Upper lobe of left lung (tissue), 6 donors: Measurements from ENCODE around the gene SND1. TPM values are rescaled to one million over a fixed set of nuclear protein-coding genes. Genes with fewer than 3 reads are reported as not detected.

Experiments
- ATAC-seq, 2 donors: fragments of 200-7000 bp; cut with Tn5 transposase; one replicate each; pipeline ENCODE4 v1.9.1; 2022; ENCODE audit warnings: mild to moderate bottlenecking in 2 of 2, moderate library complexity in 2 of 2; ENCODE audit not compliant: low FRiP score in 2 of 2
- DNase-seq, 2 donors: peaks; one replicate each; pipeline ENCODE4 v3.0.0-alpha.2; 2019 to 2020
- H3K27ac ChIP-seq, 4 donors: fragments of 200-600 bp; sonication (generic); one replicate each; pipeline ENCODE4 v1.5.1; 2016 to 2019
- H3K27me3 ChIP-seq, 4 donors: fragments of 200-600 bp; sonication (generic); one replicate each; pipeline ENCODE4 v1.5.1; 2017 to 2019
- H3K36me3 ChIP-seq, 4 donors: fragments of 200-600 bp; sonication (generic); one replicate each; pipeline ENCODE4 v1.5.1; 2016 to 2019
- H3K4me1 ChIP-seq, 4 donors: fragments of 200-600 bp; sonication (generic); one replicate each; pipeline ENCODE4 v1.5.1; 2018 to 2019
- H3K4me3 ChIP-seq, 4 donors: fragments of 200-600 bp; sonication (generic); one replicate each; pipeline ENCODE4 v1.5.1; 2017 to 2019; ENCODE audit warnings: mild to moderate bottlenecking in 2 of 4, moderate library complexity in 1 of 4
- H3K9me3 ChIP-seq, 4 donors: fragments of 200-600 bp; sonication (generic); one replicate each; pipeline ENCODE4 v1.5.1; 2018 to 2019
- EP300 ChIP-seq, 4 donors: sonication (generic); formaldehyde crosslinking; IDR thresholded peaks; one replicate each; pipeline ENCODE4 v1.5.1; 2017; ENCODE audit warnings: antibody characterized with exemption in 4 of 4, control low read depth in 2 of 4
- POLR2A ChIP-seq, 4 donors: fragments of 450-650 bp; IDR thresholded peaks; one replicate each; pipeline ENCODE4 v1.5.1; 2016 to 2017; ENCODE audit warnings: antibody characterized with exemption in 4 of 4, mild to moderate bottlenecking in 2 of 4
- POLR2AphosphoS5 ChIP-seq, 2 donors: sonication (generic); formaldehyde crosslinking; IDR thresholded peaks; one replicate each; pipeline ENCODE4 v1.5.1; 2017; ENCODE audit warnings: antibody characterized with exemption in 2 of 2
- WGBS, 2 donors: methylation state at CpG; one replicate each; pipeline ENCODE4 v1.1.5; 2017 to 2018; 5-methylcytosine and 5-hydroxymethylcytosine counted together
- total RNA-seq, 6 donors: library from RNA; depleted of rRNA in 4 of 6; stranded (reverse); fragments of >200 nt in 4 of 6; gene quantifications; one replicate each; pipeline versions ENCODE4 v1.1.0 to v1.2.1, GENCODE V29; 2016 to 2021
- TF ChIP-seq, protein P1 (sequence below), 6 experiments: fragments of 450-650 bp in 4 of 6; fragments of 200-600 bp in 2 of 6; sonication (generic) in 2 of 6; IDR thresholded peaks; one replicate each; pipeline ENCODE4 v1.5.1; 2016 to 2019; ENCODE audit warnings: antibody characterized with exemption in 6 of 6
- donor health status: DM: no; HTN: no; CAD: no; lungs with moderate emphysema.
- donor health status: DM: no; HTN: yes; CAD: no; lungs with severe emphysema.

Gene SND1
- total RNA-seq, 6 donors from 2014 or later: 107 to 167 (median 121) TPM

DNA sequence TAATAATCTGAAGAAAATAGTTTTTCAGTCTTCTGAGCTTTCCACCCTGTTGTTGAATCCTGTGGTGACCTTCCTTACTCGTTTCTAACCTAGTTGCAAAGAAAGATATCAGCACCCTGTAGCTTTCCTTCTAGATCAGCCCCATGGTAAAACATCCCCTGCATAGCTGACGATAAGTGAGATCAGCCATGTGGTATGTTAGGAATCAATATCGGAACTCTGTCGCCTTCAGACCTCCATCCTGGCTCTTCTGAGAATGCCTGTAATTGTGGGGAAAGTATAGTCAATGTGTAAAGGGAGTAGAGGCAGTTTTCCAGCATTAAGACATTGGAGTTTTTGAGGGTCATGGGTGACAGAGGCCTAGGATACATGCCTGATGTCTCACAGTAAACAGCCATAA is 227.4 kb downstream of the SND1 start:
- Histone ChIP-seq H3K27ac (no peak overlapping the region), H3K27me3 (no peaks in the 10 kb centered on the region), H3K36me3 (no peaks in the 10 kb centered on the region), H3K9me3 (no peaks in the 10 kb centered on the region), H3K4me3 (no peak overlapping the region), H3K4me1 (peaks cover 7 to 22% (median 15%) of the 10 kb centered on the region in 4 donors)
- TF ChIP-seq POLR2A (IDR thresholded peaks at IDR 0.05) (no peak), POLR2AphosphoS5 (IDR thresholded peaks at IDR 0.05) (no peak), EP300 (IDR thresholded peaks at IDR 0.05) (no peak)
- TF ChIP-seq, protein P1, sequence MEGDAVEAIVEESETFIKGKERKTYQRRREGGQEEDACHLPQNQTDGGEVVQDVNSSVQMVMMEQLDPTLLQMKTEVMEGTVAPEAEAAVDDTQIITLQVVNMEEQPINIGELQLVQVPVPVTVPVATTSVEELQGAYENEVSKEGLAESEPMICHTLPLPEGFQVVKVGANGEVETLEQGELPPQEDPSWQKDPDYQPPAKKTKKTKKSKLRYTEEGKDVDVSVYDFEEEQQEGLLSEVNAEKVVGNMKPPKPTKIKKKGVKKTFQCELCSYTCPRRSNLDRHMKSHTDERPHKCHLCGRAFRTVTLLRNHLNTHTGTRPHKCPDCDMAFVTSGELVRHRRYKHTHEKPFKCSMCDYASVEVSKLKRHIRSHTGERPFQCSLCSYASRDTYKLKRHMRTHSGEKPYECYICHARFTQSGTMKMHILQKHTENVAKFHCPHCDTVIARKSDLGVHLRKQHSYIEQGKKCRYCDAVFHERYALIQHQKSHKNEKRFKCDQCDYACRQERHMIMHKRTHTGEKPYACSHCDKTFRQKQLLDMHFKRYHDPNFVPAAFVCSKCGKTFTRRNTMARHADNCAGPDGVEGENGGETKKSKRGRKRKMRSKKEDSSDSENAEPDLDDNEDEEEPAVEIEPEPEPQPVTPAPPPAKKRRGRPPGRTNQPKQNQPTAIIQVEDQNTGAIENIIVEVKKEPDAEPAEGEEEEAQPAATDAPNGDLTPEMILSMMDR (IDR thresholded peaks at IDR 0.05): no peak
- DNase-seq (no peak), ATAC-seq (no peak)
- 92 to 98% methylated on average over 4 of the region's 4 CpGs for WGBS, 2 donors

DNA sequence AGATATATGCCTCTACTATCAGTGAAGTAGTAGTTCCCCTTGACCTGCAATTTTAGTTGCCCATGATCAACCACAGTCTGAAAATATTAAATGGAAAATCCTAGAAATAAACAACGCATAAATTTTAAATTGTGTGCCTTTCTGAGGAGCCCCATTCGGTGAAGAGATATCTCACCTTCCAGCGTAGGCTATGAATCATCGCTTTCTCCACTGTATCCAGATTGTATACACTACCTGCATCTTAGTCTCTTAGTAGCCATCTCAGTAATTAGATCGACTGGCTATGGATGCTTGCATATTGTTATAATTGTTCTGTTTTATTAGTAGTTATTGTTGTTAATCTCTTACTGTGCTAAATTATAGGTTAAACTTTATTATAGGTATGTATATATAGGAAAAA is 227.9 kb downstream of the SND1 start:
- 92 to 94% methylated on average over 5 of the region's 5 CpGs for WGBS, 2 donors
- Histone ChIP-seq H3K36me3 (no peaks in the 10 kb centered on the region), H3K27me3 (no peaks in the 10 kb centered on the region), H3K27ac (no peak overlapping the region), H3K9me3 (no peaks in the 10 kb centered on the region), H3K4me3 (no peak overlapping the region), H3K4me1 (peaks cover 7 to 27% (median 16%) of the 10 kb centered on the region in 4 donors)
- no peak for DNase-seq
- TF ChIP-seq, protein P1 (IDR thresholded peaks at IDR 0.05): no peak
- TF ChIP-seq POLR2A (IDR thresholded peaks at IDR 0.05): no peak
- TF ChIP-seq POLR2AphosphoS5 (IDR thresholded peaks at IDR 0.05): no peak
- TF ChIP-seq EP300 (IDR thresholded peaks at IDR 0.05): no peak
- ATAC-seq: no peak

DNA sequence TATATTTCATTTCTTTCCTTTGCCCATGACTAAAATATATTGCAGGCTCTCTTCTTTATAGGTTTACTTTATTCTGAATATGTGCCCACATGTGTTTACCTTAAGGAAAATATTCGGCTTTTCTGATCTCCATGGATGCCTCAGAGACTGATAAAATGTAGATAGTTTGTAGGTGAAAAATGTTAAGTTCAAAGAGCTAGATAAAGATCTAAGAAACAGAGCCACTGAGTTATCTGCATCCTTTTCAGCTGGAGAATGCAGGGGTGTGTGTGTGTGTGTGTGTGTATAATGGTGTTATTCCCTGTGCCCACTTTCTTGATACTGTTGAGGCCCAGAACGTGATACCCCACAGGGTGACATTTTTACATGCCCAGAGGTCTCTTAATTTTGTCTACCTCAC is 228.5 kb downstream of the SND1 start:
- Histone ChIP-seq H3K9me3 (no peaks in the 10 kb centered on the region), H3K27me3 (no peaks in the 10 kb centered on the region), H3K4me1 (peaks cover 10 to 27% (median 16%) of the 10 kb centered on the region in 4 donors), H3K36me3 (no peaks in the 10 kb centered on the region), H3K4me3 (no peak overlapping the region), H3K27ac (no peak overlapping the region)
- DNase-seq: no peak
- WGBS, 2 donors: 59 to 73% methylated on average over 2 of the region's 2 CpGs
- TF ChIP-seq POLR2A (IDR thresholded peaks at IDR 0.05) (no peak), EP300 (IDR thresholded peaks at IDR 0.05) (no peak)
- TF ChIP-seq, protein P1 (IDR thresholded peaks at IDR 0.05): no peak
- no peak for ATAC-seq

DNA sequence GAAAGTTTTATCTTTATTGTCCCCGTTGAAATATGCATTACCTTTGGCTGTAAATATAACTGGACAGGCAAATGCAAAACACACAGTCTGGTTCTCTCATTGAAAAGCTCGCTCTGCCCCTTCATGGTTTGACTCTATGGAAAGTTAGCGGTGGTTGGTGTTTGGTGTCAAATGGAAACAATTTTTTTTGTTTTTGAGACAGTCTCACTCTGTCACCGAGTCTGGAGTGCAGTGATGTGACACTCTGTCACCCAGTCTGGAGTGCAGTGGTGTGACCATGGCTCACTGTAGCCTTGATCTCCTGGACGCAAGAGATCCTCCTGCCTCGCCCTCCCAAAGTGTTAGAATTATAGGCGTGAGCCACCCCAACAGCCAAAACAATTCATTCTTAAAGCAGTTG is 229.6 kb downstream of the SND1 start:
- Histone ChIP-seq H3K27me3 (no peaks in the 10 kb centered on the region), H3K4me1 (peaks cover 8 to 22% (median 17%) of the 10 kb centered on the region in 4 donors), H3K9me3 (no peaks in the 10 kb centered on the region), H3K27ac (no peak overlapping the region), H3K36me3 (no peaks in the 10 kb centered on the region), H3K4me3 (no peak overlapping the region)
- TF ChIP-seq POLR2AphosphoS5 (IDR thresholded peaks at IDR 0.05): no peak
- TF ChIP-seq, protein P1 (IDR thresholded peaks at IDR 0.05): no peak
- TF ChIP-seq POLR2A (IDR thresholded peaks at IDR 0.05): no peak
- no peak for TF ChIP-seq EP300 (IDR thresholded peaks at IDR 0.05)
- ATAC-seq (no peak), DNase-seq (no peak)
- 94 to 97% methylated on average over 7 of the region's 7 CpGs for WGBS, 2 donors

DNA sequence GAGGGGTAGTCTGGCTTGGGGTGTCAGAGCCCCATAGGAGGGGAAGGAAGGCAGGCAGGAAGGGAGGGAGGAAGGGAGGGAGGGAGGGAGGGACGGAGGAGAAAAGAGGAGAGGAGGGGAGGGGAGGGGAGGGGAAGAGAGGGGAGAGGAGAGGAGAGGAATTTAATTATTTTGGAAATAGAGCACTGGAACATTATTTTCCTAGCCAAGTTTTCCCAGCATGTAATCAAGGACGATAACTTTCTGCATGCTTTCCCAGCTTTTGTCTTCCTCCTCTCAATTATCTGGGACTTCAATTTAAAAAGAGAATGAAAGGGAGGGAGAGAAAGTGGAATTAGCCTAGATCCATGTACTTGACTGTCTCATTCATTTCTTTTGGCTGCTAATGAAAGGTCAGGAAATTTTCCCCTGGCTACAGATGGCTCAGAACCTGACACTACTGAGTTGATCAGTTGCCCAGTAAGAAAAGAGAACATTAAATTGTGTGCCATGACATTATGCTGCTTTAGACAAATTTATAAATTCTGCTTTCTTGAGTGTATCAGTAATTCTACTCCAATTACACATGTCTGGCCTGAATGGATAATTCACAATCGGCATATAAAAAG is 230.4 kb downstream of the SND1 start:
- TF ChIP-seq, protein P1 (IDR thresholded peaks at IDR 0.05): no peak
- TF ChIP-seq POLR2A (IDR thresholded peaks at IDR 0.05) (no peak), EP300 (IDR thresholded peaks at IDR 0.05) (no peak), POLR2AphosphoS5 (IDR thresholded peaks at IDR 0.05) (no peak)
- no peak overlapping the region for H3K27ac ChIP-seq
- no peaks in the 10 kb centered on the region for H3K36me3 ChIP-seq
- ATAC-seq (no peak), DNase-seq (no peak)
- no peak overlapping the region for H3K4me3 ChIP-seq
- no peaks in the 10 kb centered on the region for H3K9me3 ChIP-seq
- H3K27me3 ChIP-seq: no peaks in the 10 kb centered on the region
- peaks cover 7 to 22% (median 17%) of the 10 kb centered on the region in 4 donors for H3K4me1 ChIP-seq
- WGBS, 2 donors: 61 to 63% methylated on average over 3 of the region's 3 CpGs
